Gastroesophageal sphincter (tissue), 2 donors: ENCODE measurements around the gene GRIK2.

Source experiments
- EP300 ChIP-seq: sonication (generic); formaldehyde crosslinking; IDR thresholded peaks from one replicate; pipeline ENCODE4 v1.6.1; 2017; ENCODE audit warnings: antibody characterized with exemption, mild to moderate bottlenecking
- POLR2A ChIP-seq, 2 donors: fragments of 450-650 bp; IDR thresholded peaks; one replicate each; pipeline ENCODE4 v1.6.1; 2017; ENCODE audit warnings: antibody characterized with exemption in 2 of 2, mild to moderate bottlenecking in 2 of 2, moderate library complexity in 1 of 2

DNA sequence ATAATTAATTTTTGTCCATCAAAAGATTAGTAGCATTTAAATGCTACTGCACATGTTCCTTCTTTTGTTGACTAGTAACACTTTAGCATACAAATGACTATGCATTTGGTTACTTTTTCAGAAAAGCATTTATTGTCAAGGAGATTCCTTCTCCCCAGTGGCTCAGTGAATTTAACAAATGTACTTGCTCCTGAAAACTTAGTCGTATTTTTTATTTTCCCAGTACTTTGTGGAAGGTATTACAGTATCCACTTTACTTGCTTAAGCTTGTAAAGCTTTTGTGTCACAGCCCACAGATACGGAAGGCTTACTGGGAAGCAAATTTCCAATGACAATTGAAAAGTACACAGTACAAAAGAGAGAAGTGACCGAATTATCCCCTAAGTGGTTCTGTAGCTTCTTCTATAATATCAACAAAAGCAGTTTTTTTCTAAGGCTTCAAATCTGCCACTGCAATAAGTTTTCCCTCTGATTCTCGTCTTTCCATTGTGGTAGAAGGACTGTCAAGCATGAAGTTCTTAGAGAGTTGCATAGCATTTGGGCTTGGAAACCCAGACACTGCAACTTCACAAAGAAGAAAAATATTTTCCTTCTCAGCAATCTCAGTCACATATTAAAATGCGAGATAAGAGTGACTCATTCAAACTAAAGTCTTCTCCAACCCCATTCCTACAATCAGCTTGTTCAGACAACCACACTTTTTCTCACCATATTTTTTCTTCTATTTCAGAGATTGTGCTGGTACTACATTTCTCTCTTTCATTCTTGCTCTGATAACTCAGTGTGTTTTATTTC is 431.2 kb downstream of the GRIK2 start:
- TF ChIP-seq EP300 (no peak), POLR2A (IDR thresholded peaks at IDR 0.05) (no peak)
